ENCODE data around the gene PPP4R4. TPM values are rescaled to one million over a fixed set of nuclear protein-coding genes. Genes with fewer than 3 reads are reported as not detected.

Gene PPP4R4
- total RNA-seq, 1 donor = under 0.01 TPM

GRCh38 chr14:94290197-94290596, 116.1 kb downstream of the PPP4R4 start:
- Histone ChIP-seq H4K20me1 (ENCODE audit: insufficient read depth, low read length) (no peaks in the 10 kb centered on the region), H3K27ac (ENCODE audit: low read depth, low read length) (no peak overlapping the region), H3K4me3 (ENCODE audit: insufficient read depth, low read length) (no peak overlapping the region), H3K36me3 (ENCODE audit: insufficient read depth, low read length) (no peaks in the 10 kb centered on the region), H3K79me2 (ENCODE audit: insufficient read depth, low read length) (no peaks in the 10 kb centered on the region), H3K9me3 (ENCODE audit: low read depth, low read length) (no peaks in the 10 kb centered on the region), H2AFZ (ENCODE audit: low read length) (no peak overlapping the region), H3K4me1 (ENCODE audit: insufficient read depth, low read length) (peaks cover 2% of the 10 kb centered on the region), H3K27me3 (ENCODE audit: insufficient read depth, low read length) (peaks cover 3% of the 10 kb centered on the region), H3K4me2 (ENCODE audit: insufficient read depth, low read length) (no peak overlapping the region)
- TF ChIP-seq CTCF (IDR thresholded peaks at IDR 0.05; ENCODE audit: extremely low read depth, low read depth, low read length) = no peak
- no peak for DNase-seq (ENCODE audit: insufficient read length, low spot score, missing footprints)

- Histone ChIP-seq H4K20me1 (ENCODE audit: insufficient read depth, low read length) (no peaks in the 10 kb centered on the region), H2AFZ (ENCODE audit: low read length) (no peak overlapping the region), H3K4me1 (ENCODE audit: insufficient read depth, low read length) (peaks cover 2% of the 10 kb centered on the region), H3K79me2 (ENCODE audit: insufficient read depth, low read length) (no peaks in the 10 kb centered on the region), H3K27me3 (ENCODE audit: insufficient read depth, low read length) (peaks cover 3% of the 10 kb centered on the region), H3K36me3 (ENCODE audit: insufficient read depth, low read length) (no peaks in the 10 kb centered on the region), H3K4me2 (ENCODE audit: insufficient read depth, low read length) (no peak overlapping the region), H3K27ac (ENCODE audit: low read depth, low read length) (no peak overlapping the region), H3K4me3 (ENCODE audit: insufficient read depth, low read length) (no peak overlapping the region), H3K9me3 (ENCODE audit: low read depth, low read length) (no peaks in the 10 kb centered on the region)
- DNase-seq (ENCODE audit: insufficient read length, low spot score, missing footprints) = no peak
- no peak for TF ChIP-seq CTCF (IDR thresholded peaks at IDR 0.05; ENCODE audit: extremely low read depth, low read depth, low read length)
Observed at GRCh38 chr14:94291159-94291905, 117.2 kb downstream of the PPP4R4 start.

GRCh38 chr14:94291906-94292525, 117.9 kb downstream of the PPP4R4 start:
- H3K36me3 ChIP-seq (ENCODE audit: insufficient read depth, low read length) = no peaks in the 10 kb centered on the region
- no peak overlapping the region for H3K4me3 ChIP-seq (ENCODE audit: insufficient read depth, low read length)
- DNase-seq (ENCODE audit: insufficient read length, low spot score, missing footprints) = no peak
- peaks cover 3% of the 10 kb centered on the region for H3K27me3 ChIP-seq (ENCODE audit: insufficient read depth, low read length)
- peaks cover 2% of the 10 kb centered on the region for H3K4me1 ChIP-seq (ENCODE audit: insufficient read depth, low read length)
- H3K27ac ChIP-seq (ENCODE audit: low read depth, low read length) = no peak overlapping the region
- H2AFZ ChIP-seq (ENCODE audit: low read length) = no peak overlapping the region
- TF ChIP-seq CTCF (IDR thresholded peaks at IDR 0.05; ENCODE audit: extremely low read depth, low read depth, low read length) = no peak
- no peaks in the 10 kb centered on the region for H3K9me3 ChIP-seq (ENCODE audit: low read depth, low read length)
- no peak overlapping the region for H3K4me2 ChIP-seq (ENCODE audit: insufficient read depth, low read length)
- H4K20me1 ChIP-seq (ENCODE audit: insufficient read depth, low read length) = no peaks in the 10 kb centered on the region
- no peaks in the 10 kb centered on the region for H3K79me2 ChIP-seq (ENCODE audit: insufficient read depth, low read length)

- peaks cover 3% of the 10 kb centered on the region for H3K27me3 ChIP-seq (ENCODE audit: insufficient read depth, low read length)
- no peaks in the 10 kb centered on the region for H4K20me1 ChIP-seq (ENCODE audit: insufficient read depth, low read length)
- no peak overlapping the region for H3K4me2 ChIP-seq (ENCODE audit: insufficient read depth, low read length)
- no peak overlapping the region for H2AFZ ChIP-seq (ENCODE audit: low read length)
- no peaks in the 10 kb centered on the region for H3K9me3 ChIP-seq (ENCODE audit: low read depth, low read length)
- H3K79me2 ChIP-seq (ENCODE audit: insufficient read depth, low read length) = no peaks in the 10 kb centered on the region
- DNase-seq (ENCODE audit: insufficient read length, low spot score, missing footprints) = no peak
- no peak for TF ChIP-seq CTCF (IDR thresholded peaks at IDR 0.05; ENCODE audit: extremely low read depth, low read depth, low read length)
- no peak overlapping the region for H3K27ac ChIP-seq (ENCODE audit: low read depth, low read length)
- no peak overlapping the region for H3K4me3 ChIP-seq (ENCODE audit: insufficient read depth, low read length)
- peaks cover 2% of the 10 kb centered on the region for H3K4me1 ChIP-seq (ENCODE audit: insufficient read depth, low read length)
- H3K36me3 ChIP-seq (ENCODE audit: insufficient read depth, low read length) = no peaks in the 10 kb centered on the region
Observed at GRCh38 chr14:94292526-94292871, 118.4 kb downstream of the PPP4R4 start.

Data from osteoblast (primary cell).